ENCODE results near the gene CCR1. TPM values are rescaled to one million over a fixed set of nuclear protein-coding genes. Genes with fewer than 3 reads are reported as not detected.

CCR1 gene
- total and polyA plus RNA-seq, 4 donors, result 1.4 to 10.7 (median 5.2) TPM

DNA sequence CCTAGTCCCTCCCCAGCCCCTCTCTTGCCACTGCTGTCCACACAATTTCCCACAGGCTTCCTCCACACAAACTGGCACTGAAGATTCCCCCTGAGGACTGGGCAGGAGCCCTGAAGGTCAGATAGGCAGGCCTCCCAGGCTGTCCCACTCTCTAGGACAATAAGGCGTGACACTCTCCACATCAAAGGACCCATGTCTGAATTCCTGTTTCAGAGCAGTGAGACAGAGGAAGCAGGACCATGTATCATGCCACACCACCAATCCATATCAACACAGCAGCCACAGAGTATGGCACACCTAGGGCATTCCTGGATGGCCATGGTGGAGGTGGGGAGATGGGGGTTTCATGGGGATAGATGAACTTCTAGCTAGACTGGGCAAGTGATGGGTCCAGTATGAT, 13.8 kb upstream of the CCR1 start:
- no peak overlapping the region for H3K27ac ChIP-seq (ENCODE audit: low read depth in 1 of 2, low read length in 2 of 2)
- 66% methylated on average over 1 of the region's 1 CpG for WGBS
- no peak overlapping the region for H3K4me3 ChIP-seq (ENCODE audit: low read depth in 1 of 3, low read length in 3 of 3)
- DNase-seq (ENCODE audit: low spot score), result no peak
- TF ChIP-seq SP1 (IDR thresholded peaks at IDR 0.05), result no peak
- no peak for TF ChIP-seq YY1 (IDR thresholded peaks at IDR 0.05)
- no peak for TF ChIP-seq HNF4A (conservative IDR thresholded peaks at IDR 0.05)
- TF ChIP-seq HNF4G (IDR thresholded peaks at IDR 0.05), result no peak
- TF ChIP-seq TAF1 (conservative IDR thresholded peaks at IDR 0.05), result no peak
- TF ChIP-seq RXRA (IDR thresholded peaks at IDR 0.05), result no peak
- TF ChIP-seq, protein P1, sequence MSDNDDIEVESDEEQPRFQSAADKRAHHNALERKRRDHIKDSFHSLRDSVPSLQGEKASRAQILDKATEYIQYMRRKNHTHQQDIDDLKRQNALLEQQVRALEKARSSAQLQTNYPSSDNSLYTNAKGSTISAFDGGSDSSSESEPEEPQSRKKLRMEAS (IDR thresholded peaks at IDR 0.05), result no peak
- TF ChIP-seq ZBTB33 (IDR thresholded peaks at IDR 0.05), result no peak
- TF ChIP-seq, protein P2, sequence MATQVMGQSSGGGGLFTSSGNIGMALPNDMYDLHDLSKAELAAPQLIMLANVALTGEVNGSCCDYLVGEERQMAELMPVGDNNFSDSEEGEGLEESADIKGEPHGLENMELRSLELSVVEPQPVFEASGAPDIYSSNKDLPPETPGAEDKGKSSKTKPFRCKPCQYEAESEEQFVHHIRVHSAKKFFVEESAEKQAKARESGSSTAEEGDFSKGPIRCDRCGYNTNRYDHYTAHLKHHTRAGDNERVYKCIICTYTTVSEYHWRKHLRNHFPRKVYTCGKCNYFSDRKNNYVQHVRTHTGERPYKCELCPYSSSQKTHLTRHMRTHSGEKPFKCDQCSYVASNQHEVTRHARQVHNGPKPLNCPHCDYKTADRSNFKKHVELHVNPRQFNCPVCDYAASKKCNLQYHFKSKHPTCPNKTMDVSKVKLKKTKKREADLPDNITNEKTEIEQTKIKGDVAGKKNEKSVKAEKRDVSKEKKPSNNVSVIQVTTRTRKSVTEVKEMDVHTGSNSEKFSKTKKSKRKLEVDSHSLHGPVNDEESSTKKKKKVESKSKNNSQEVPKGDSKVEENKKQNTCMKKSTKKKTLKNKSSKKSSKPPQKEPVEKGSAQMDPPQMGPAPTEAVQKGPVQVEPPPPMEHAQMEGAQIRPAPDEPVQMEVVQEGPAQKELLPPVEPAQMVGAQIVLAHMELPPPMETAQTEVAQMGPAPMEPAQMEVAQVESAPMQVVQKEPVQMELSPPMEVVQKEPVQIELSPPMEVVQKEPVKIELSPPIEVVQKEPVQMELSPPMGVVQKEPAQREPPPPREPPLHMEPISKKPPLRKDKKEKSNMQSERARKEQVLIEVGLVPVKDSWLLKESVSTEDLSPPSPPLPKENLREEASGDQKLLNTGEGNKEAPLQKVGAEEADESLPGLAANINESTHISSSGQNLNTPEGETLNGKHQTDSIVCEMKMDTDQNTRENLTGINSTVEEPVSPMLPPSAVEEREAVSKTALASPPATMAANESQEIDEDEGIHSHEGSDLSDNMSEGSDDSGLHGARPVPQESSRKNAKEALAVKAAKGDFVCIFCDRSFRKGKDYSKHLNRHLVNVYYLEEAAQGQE (IDR thresholded peaks at IDR 0.05), result no peak
- no peak for TF ChIP-seq FOXA1 (IDR thresholded peaks at IDR 0.05)
- TF ChIP-seq NR2F2 (IDR thresholded peaks at IDR 0.05), result no peak
- no peak for TF ChIP-seq JUND (IDR thresholded peaks at IDR 0.05)
- H3K4me1 ChIP-seq (ENCODE audit: control insufficient read depth in 4 of 4, insufficient read depth in 4 of 4, low read length in 3 of 4), result no peaks in the 10 kb centered on the region
- H3K9me3 ChIP-seq (ENCODE audit: control insufficient read depth in 4 of 4, low read length in 3 of 4), result peaks cover 0 to 5% (median 2%) of the 10 kb centered on the region in 4 donors
- H3K27me3 ChIP-seq (ENCODE audit: control insufficient read depth in 4 of 4, insufficient read depth in 4 of 4, low read length in 3 of 4), result no peaks in the 10 kb centered on the region
- no peaks in the 10 kb centered on the region for H3K36me3 ChIP-seq (ENCODE audit: control insufficient read depth in 4 of 4, insufficient read depth in 3 of 4, low read depth in 1 of 4, low read length in 3 of 4)
- no peak overlapping the region for H3K9ac ChIP-seq (ENCODE audit: low read depth in 1 of 2, low read length in 2 of 2)

- Histone ChIP-seq H3K9me3 (ENCODE audit: control insufficient read depth in 4 of 4, low read length in 3 of 4) (peaks cover 0 to 2% (median 1%) of the 10 kb centered on the region in 4 donors), H3K4me1 (ENCODE audit: control insufficient read depth in 4 of 4, insufficient read depth in 4 of 4, low read length in 3 of 4) (no peaks in the 10 kb centered on the region), H3K36me3 (ENCODE audit: control insufficient read depth in 4 of 4, insufficient read depth in 3 of 4, low read depth in 1 of 4, low read length in 3 of 4) (no peaks in the 10 kb centered on the region), H3K27ac (ENCODE audit: low read depth in 1 of 2, low read length in 2 of 2) (no peak overlapping the region), H3K27me3 (ENCODE audit: control insufficient read depth in 4 of 4, insufficient read depth in 4 of 4, low read length in 3 of 4) (no peaks in the 10 kb centered on the region), H3K9ac (ENCODE audit: low read depth in 1 of 2, low read length in 2 of 2) (no peak overlapping the region), H3K4me3 (ENCODE audit: low read depth in 1 of 3, low read length in 3 of 3) (no peak overlapping the region)
- DNase-seq (ENCODE audit: low spot score), result no peak
- TF ChIP-seq EGR1 (IDR thresholded peaks at IDR 0.05; ENCODE audit: low read depth in 2 of 2) (no peak), YY1 (IDR thresholded peaks at IDR 0.05) (no peak), NR2F2 (IDR thresholded peaks at IDR 0.05) (no peak), HNF4A (conservative IDR thresholded peaks at IDR 0.05) (no peak), RXRA (IDR thresholded peaks at IDR 0.05) (no peak), GABPA (IDR thresholded peaks at IDR 0.05 in 1 of 2, conservative IDR thresholded peaks at IDR 0.05 in 1 of 2) (no peak), FOXA2 (IDR thresholded peaks at IDR 0.05) (no peak), RAD21 (IDR thresholded peaks at IDR 0.05) (no peak), SP1 (IDR thresholded peaks at IDR 0.05) (no peak), JUND (IDR thresholded peaks at IDR 0.05) (no peak), ZBTB33 (IDR thresholded peaks at IDR 0.05) (no peak), CTCF (IDR thresholded peaks at IDR 0.05; ENCODE audit: low read depth, low read length, missing input control) (no peak), FOXA1 (IDR thresholded peaks at IDR 0.05) (no peak), HNF4G (IDR thresholded peaks at IDR 0.05) (no peak), TAF1 (conservative IDR thresholded peaks at IDR 0.05) (no peak)
- TF ChIP-seq, protein P3, sequence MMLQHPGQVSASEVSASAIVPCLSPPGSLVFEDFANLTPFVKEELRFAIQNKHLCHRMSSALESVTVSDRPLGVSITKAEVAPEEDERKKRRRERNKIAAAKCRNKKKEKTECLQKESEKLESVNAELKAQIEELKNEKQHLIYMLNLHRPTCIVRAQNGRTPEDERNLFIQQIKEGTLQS (IDR thresholded peaks at IDR 0.05), result no peak
- TF ChIP-seq, protein P2 (IDR thresholded peaks at IDR 0.05), result no peak
- TF ChIP-seq, protein P1 (IDR thresholded peaks at IDR 0.05), result no peak
- WGBS, result 36% methylated on average over 4 of the region's 4 CpGs
These were observed 13.3 kb upstream of the CCR1 start for GRCh38 chr3:46221391-46221790.
